Measurements from ENCODE around the gene CABLES1.
A peak's percentile ranks its signal among the peaks of the same experiment; 100 is the strongest.
"Not testable (repeated sequence)": the region's sequence is repeated elsewhere in the genome, so short reads cannot be mapped to it uniquely, and the experiment has no call there.

The CABLES1 gene

DNA sequence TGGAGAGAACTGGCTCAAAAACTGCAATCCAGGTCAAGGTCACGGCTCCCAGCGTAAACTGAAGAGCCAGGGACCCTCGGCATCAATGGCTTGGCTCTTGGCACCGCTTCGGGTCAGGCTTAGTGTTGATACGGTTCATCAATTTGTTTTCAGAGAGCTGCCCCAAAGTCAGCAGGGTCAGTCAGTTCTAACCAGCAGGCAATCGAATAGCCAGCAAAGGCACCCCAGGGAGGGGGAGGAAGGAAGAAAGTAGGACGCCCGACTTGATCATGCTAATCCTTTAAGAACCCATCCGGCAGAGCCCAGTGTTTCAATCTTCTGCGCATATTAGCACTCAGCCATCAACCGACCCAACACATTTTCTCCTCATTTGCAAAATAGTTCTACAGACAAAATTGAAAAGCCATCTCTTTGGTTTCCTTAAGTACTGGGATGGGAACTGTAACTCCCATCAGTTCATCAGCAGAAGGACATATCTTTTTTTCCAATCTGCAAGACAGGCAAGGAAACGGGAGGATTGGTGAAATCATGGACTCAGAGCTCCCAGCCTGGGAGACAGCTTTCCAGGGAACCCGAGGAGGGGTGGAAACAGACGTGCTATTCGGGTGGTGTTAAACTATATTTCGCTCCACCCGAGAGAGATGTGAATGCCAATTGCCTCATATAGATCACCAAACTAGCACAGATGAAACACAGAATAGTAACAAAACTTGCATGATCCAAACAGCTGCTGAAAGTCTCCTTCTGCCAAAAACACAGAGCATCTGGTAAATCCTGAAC, 40.7 kb upstream of the CABLES1 start:
- H3K4me3 ChIP-seq (ENCODE audit: low read depth, low read length): no peak overlapping the region
- DNase-seq (ENCODE audit: low read depth): no peak
- TF ChIP-seq, protein P1, sequence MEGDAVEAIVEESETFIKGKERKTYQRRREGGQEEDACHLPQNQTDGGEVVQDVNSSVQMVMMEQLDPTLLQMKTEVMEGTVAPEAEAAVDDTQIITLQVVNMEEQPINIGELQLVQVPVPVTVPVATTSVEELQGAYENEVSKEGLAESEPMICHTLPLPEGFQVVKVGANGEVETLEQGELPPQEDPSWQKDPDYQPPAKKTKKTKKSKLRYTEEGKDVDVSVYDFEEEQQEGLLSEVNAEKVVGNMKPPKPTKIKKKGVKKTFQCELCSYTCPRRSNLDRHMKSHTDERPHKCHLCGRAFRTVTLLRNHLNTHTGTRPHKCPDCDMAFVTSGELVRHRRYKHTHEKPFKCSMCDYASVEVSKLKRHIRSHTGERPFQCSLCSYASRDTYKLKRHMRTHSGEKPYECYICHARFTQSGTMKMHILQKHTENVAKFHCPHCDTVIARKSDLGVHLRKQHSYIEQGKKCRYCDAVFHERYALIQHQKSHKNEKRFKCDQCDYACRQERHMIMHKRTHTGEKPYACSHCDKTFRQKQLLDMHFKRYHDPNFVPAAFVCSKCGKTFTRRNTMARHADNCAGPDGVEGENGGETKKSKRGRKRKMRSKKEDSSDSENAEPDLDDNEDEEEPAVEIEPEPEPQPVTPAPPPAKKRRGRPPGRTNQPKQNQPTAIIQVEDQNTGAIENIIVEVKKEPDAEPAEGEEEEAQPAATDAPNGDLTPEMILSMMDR (IDR thresholded peaks at IDR 0.05; ENCODE audit: control insufficient read depth, extremely low read depth, insufficient read depth): no peak

DNA sequence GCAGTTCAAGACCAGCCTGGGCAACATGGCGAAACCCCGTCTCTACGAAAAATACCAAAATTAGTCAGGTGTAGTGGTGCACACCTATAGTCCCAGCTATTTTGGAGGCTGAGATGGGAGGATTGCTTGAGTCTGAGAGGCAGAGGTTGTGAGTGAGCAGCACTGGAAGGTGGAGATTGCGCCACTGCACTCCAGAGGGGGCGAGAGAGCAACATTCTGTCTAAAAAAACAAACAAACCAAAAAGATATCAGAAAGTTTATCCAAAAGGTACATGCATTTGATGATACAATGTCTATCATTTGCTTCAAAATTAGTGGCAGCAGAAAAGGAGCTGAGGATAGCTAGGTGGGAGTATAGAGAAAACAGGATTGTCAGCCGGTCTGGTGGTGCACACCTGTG, 39.8 kb upstream of the CABLES1 start:
- TF ChIP-seq, protein P1 (IDR thresholded peaks at IDR 0.05; ENCODE audit: control insufficient read depth, extremely low read depth, insufficient read depth): 0 out of 2 replicates have a peak, but pooled peaks have one; percentile 8
- no peak for DNase-seq (ENCODE audit: low read depth)
- H3K4me3 ChIP-seq (ENCODE audit: low read depth, low read length): no peak overlapping the region

DNA sequence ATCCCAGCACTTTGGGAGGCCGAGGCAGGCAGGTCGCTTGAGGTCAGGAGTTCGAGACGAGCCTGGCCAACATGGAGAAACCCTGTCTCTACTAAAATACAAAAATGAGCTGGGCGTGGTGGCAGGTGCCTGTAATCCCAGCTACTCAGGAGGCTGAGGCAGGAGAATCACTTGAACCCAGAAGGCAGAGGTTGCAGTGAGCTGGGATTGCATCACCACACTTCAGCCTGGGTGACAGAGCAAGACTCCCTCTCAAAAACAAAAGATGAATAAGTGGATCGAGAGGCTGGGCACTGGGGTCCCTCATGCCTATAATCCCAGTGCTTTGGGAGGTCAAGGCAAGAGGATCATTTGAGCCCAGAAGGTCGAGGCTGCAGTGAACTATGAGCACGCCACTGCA, 38.3 kb upstream of the CABLES1 start:
- H3K4me3 ChIP-seq (ENCODE audit: low read depth, low read length); DNase-seq (ENCODE audit: low read depth): not testable (repeated sequence)

- DNase-seq (ENCODE audit: low read depth): no peak
- no peak overlapping the region for H3K4me3 ChIP-seq (ENCODE audit: low read depth, low read length)
- TF ChIP-seq, protein P1 (IDR thresholded peaks at IDR 0.05; ENCODE audit: control insufficient read depth, extremely low read depth, insufficient read depth): no peak
These were observed 35.7 kb upstream of the CABLES1 start for GRCh38 chr18:23099621-23100020.

- TF ChIP-seq, protein P1 (IDR thresholded peaks at IDR 0.05; ENCODE audit: control insufficient read depth, extremely low read depth, insufficient read depth): no peak
- DNase-seq (ENCODE audit: low read depth): peak; percentile 64
These were observed 33.3 kb upstream of the CABLES1 start for GRCh38 chr18:23101861-23102432.

GRCh38 chr18:23102493-23103261, 32.6 kb upstream of the CABLES1 start:
- H3K4me3 ChIP-seq (ENCODE audit: low read depth, low read length): no peak overlapping the region
- DNase-seq (ENCODE audit: low read depth): no peak
- TF ChIP-seq, protein P1 (IDR thresholded peaks at IDR 0.05; ENCODE audit: control insufficient read depth, extremely low read depth, insufficient read depth): no peak

More at GRCh38 chr18:23101861-23102432, 33.3 kb upstream of the CABLES1 start:
- H3K4me3 ChIP-seq (ENCODE audit: low read depth, low read length): no peak overlapping the region; the same call in 1 of the 2 replicates

GRCh38 chr18:23103449-23103848, 31.8 kb upstream of the CABLES1 start:
- H3K4me3 ChIP-seq (ENCODE audit: low read depth, low read length): no peak overlapping the region
- DNase-seq (ENCODE audit: low read depth): no peak
- TF ChIP-seq, protein P1 (IDR thresholded peaks at IDR 0.05; ENCODE audit: control insufficient read depth, extremely low read depth, insufficient read depth): no peak
